Duodenal mucosa (tissue), 2 donors: ENCODE data around the gene ANAPC5.
"Not testable (repeated sequence)": the region's sequence is repeated elsewhere in the genome, so short reads cannot be mapped to it uniquely, and the experiment has no call there.

ENCODE experiments used
- H3K27ac ChIP-seq: one replicate; pipeline ENCODE4 v1.7.0; 2013; ENCODE audit warnings: low read depth, low read length
- H3K27me3 ChIP-seq, 2 donors: one replicate each; pipeline ENCODE4 v1.7.0; 2013; ENCODE audit warnings: low read length in 2 of 2, control low read depth in 1 of 2; ENCODE audit not compliant: insufficient read depth in 2 of 2, control insufficient read depth in 1 of 2
- H3K36me3 ChIP-seq, 2 donors: one replicate each; pipeline ENCODE4 v1.7.0; 2013; ENCODE audit warnings: low read length in 2 of 2, control low read depth in 1 of 2; ENCODE audit not compliant: insufficient read depth in 2 of 2, control insufficient read depth in 1 of 2
- H3K4me1 ChIP-seq, 2 donors: one replicate each; pipeline ENCODE4 v1.7.0; 2013; ENCODE audit warnings: low read length in 2 of 2, control low read depth in 1 of 2; ENCODE audit not compliant: insufficient read depth in 2 of 2, control insufficient read depth in 1 of 2
- H3K4me3 ChIP-seq, 2 donors: one replicate each; pipeline ENCODE4 v1.7.0; 2013; ENCODE audit warnings: low read length in 2 of 2, low read depth in 1 of 2
- H3K9ac ChIP-seq, 2 donors: one replicate each; pipeline ENCODE4 v1.7.0; 2013; ENCODE audit warnings: low read length in 2 of 2, low read depth in 1 of 2
- H3K9me3 ChIP-seq, 2 donors: one replicate each; pipeline ENCODE4 v1.7.0; 2013; ENCODE audit warnings: low read length in 2 of 2, control low read depth in 1 of 2; ENCODE audit not compliant: control insufficient read depth in 1 of 2

The ANAPC5 gene

GRCh38 chr12:121323908-121324307, 28.3 kb downstream of the ANAPC5 start:
- Histone ChIP-seq H3K27me3 (no peaks in the 10 kb centered on the region), H3K4me1 (no peaks in the 10 kb centered on the region), H3K9ac (no peak overlapping the region), H3K9me3 (no peaks in the 10 kb centered on the region), H3K4me3 (no peak overlapping the region), H3K27ac (no peak overlapping the region), H3K36me3 (peaks cover 28 to 69% of the 10 kb centered on the region in 2 donors)

GRCh38 chr12:121318121-121318520, 34.1 kb downstream of the ANAPC5 start:
- Histone ChIP-seq H3K27ac (no peak overlapping the region), H3K4me1 (no peaks in the 10 kb centered on the region), H3K4me3 (no peak overlapping the region), H3K36me3 (peaks cover 12 to 35% of the 10 kb centered on the region in 2 donors), H3K27me3 (no peaks in the 10 kb centered on the region), H3K9ac (no peak overlapping the region), H3K9me3 (no peaks in the 10 kb centered on the region)

GRCh38 chr12:121314431-121314830, 37.8 kb downstream of the ANAPC5 start:
- no peaks in the 10 kb centered on the region for H3K9me3 ChIP-seq
- H3K9ac ChIP-seq = no peak overlapping the region
- no peak overlapping the region for H3K27ac ChIP-seq
- H3K27me3 ChIP-seq = no peaks in the 10 kb centered on the region
- peaks cover 0 to 3% of the 10 kb centered on the region in 2 donors for H3K4me1 ChIP-seq
- no peak overlapping the region for H3K4me3 ChIP-seq
- peaks cover 12 to 31% of the 10 kb centered on the region in 2 donors for H3K36me3 ChIP-seq

- peaks cover 8 to 28% of the 10 kb centered on the region in 2 donors for H3K36me3 ChIP-seq
- not testable (repeated sequence) for H3K9me3 ChIP-seq, H3K9ac ChIP-seq, H3K27me3 ChIP-seq, H3K27ac ChIP-seq, H3K4me3 ChIP-seq, H3K4me1 ChIP-seq
These were observed 42.0 kb downstream of the ANAPC5 start for GRCh38 chr12:121310231-121310630.

- not testable (repeated sequence) for H3K9ac ChIP-seq, H3K9me3 ChIP-seq, H3K27me3 ChIP-seq, H3K27ac ChIP-seq, H3K4me1 ChIP-seq, H3K4me3 ChIP-seq
- peaks cover 8 to 28% of the 10 kb centered on the region in 2 donors for H3K36me3 ChIP-seq
These were observed 44.8 kb downstream of the ANAPC5 start for GRCh38 chr12:121307397-121307796.

GRCh38 chr12:121304306-121304705, 47.9 kb downstream of the ANAPC5 start:
- no peak overlapping the region for H3K4me3 ChIP-seq
- H3K4me1 ChIP-seq = peaks cover 3 to 8% of the 10 kb centered on the region in 2 donors
- H3K27ac ChIP-seq = no peak overlapping the region

GRCh38 chr12:121301876-121302275, 50.3 kb downstream of the ANAPC5 start:
- Histone ChIP-seq H3K36me3 (no peaks in the 10 kb centered on the region), H3K9me3 (no peaks in the 10 kb centered on the region), H3K4me3 (no peak overlapping the region), H3K9ac (no peak overlapping the region), H3K27ac (no peak overlapping the region), H3K4me1 (peaks cover 9 to 13% of the 10 kb centered on the region in 2 donors), H3K27me3 (no peaks in the 10 kb centered on the region)

More at GRCh38 chr12:121304306-121304705, 47.9 kb downstream of the ANAPC5 start:
- peaks cover 8 to 12% of the 10 kb centered on the region in 2 donors for H3K36me3 ChIP-seq
- H3K9me3 ChIP-seq = no peaks in the 10 kb centered on the region
- no peaks in the 10 kb centered on the region for H3K27me3 ChIP-seq
- H3K9ac ChIP-seq = no peak overlapping the region

GRCh38 chr12:121300083-121300819, 52.0 kb downstream of the ANAPC5 start:
- no peaks in the 10 kb centered on the region for H3K9me3 ChIP-seq
- H3K36me3 ChIP-seq = no peaks in the 10 kb centered on the region
- H3K27ac ChIP-seq = no peak overlapping the region
- no peaks in the 10 kb centered on the region for H3K27me3 ChIP-seq
- H3K9ac ChIP-seq = no peak overlapping the region
- H3K4me1 ChIP-seq = peaks cover 16% of the 10 kb centered on the region in 2 donors
- H3K4me3 ChIP-seq = no peak overlapping the region

GRCh38 chr12:121299662-121300061, 52.5 kb downstream of the ANAPC5 start:
- Histone ChIP-seq H3K9me3 (no peaks in the 10 kb centered on the region), H3K4me1 (peaks cover 18 to 19% of the 10 kb centered on the region in 2 donors), H3K27ac (no peak overlapping the region), H3K4me3 (no peak overlapping the region), H3K27me3 (no peaks in the 10 kb centered on the region), H3K9ac (no peak overlapping the region), H3K36me3 (no peaks in the 10 kb centered on the region)

GRCh38 chr12:121298411-121298810, 53.8 kb downstream of the ANAPC5 start:
- H3K4me1 ChIP-seq = peaks cover 18 to 19% of the 10 kb centered on the region in 2 donors
- H3K36me3 ChIP-seq, H3K4me3 ChIP-seq, H3K9ac ChIP-seq, H3K27me3 ChIP-seq, H3K9me3 ChIP-seq, H3K27ac ChIP-seq: not testable (repeated sequence)
